Femur (tissue), 1 donor: ENCODE data around the gene GASK1B.

Source experiments
- DNase-seq: peaks from one replicate; pipeline ENCODE4 v3.0.0-alpha.2; 2017

GASK1B gene

DNA sequence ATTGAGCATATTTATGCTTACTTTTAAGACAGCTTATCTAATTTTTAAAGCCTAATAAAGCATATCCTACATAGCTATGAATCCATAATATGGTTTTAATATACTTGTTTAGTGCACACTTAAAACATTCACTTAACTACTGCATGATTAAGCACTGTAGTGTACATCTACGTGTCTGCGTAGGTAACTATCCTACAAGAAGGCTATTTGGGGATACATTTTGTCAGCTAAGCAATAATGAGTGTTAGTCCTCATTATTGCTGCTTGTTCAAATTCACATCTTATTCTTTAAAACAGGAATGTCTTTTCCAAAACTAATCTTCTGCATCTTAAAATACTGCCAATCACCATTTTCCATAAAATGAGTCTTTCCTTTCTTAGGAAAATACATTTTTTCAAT, 38.6 kb downstream of the GASK1B start:
- no peak for DNase-seq

DNA sequence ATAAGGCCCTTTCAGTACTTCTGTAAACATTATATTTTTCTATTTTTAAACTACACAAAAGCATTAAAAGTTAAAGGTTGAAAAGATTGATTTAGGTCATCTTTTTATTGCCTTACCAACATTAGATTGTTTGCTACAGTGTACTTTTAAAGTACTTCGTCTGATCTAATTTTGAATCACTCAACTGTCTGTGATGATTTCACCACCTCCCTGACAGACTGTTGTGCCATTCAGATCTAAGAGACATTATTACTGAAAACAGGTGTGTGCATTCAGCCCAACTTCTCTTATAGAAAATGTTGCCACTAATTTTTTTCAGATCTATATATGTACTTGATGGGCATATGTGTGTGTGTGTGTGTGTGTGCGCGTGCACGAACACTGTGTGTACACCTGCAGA, 39.3 kb downstream of the GASK1B start:
- no peak for DNase-seq

DNA sequence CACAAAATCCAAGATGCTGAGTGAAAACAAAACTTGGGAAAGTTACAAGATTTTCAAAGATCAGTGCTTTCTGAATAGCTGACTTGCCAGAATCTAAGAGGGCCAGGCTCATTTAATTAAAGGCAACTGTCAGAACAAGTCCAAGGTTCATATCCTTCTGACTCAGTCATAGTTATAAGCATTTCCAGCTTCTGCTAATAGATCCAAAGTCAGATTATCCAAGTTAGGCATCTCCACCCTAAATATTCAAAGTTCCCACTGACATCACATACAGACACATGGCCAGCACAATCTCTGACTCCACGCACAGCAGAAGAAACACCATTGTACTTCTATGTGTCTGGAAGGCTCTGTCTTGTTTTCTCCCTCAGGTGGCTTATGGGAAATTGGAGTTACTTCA, 41.8 kb downstream of the GASK1B start:
- DNase-seq: peak; percentile 47

DNA sequence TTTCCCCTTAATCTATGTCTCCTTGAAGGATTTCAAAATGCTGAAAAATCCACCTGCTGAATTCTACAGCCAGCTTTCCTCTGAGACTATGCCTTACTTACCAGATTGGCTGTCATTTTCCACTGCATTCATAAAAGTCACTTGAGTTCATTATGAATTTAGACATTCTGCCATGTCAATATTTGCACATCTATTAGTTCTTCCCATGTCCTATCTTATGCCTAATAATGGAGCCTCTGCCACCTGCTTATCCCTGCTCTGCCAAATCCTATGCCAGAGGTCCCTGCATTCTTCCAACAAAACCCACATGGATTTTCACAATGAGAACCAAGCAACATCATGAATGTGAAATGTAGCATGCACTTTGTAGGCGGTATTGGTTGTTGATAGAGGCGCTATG, 42.6 kb downstream of the GASK1B start:
- no peak for DNase-seq

DNA sequence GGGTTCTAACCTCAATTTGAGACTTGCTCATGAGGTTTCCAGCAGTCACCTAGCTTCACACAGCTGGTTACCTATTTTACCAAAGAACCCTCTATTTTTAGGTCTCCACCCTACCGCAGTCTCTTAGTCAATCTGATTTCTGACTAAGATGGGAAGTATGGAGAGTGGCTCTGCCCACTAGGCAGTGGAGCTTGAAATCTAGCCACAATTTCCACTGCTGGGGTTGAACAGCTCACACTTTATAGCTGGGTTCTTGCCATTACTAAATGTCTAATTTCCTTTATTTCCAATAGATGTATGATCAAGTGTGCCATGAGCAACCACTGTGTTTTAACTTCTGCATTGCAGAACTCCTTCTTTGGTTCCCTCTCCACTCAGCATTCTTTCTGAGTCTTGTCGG, 43.1 kb downstream of the GASK1B start:
- DNase-seq: no peak

DNA sequence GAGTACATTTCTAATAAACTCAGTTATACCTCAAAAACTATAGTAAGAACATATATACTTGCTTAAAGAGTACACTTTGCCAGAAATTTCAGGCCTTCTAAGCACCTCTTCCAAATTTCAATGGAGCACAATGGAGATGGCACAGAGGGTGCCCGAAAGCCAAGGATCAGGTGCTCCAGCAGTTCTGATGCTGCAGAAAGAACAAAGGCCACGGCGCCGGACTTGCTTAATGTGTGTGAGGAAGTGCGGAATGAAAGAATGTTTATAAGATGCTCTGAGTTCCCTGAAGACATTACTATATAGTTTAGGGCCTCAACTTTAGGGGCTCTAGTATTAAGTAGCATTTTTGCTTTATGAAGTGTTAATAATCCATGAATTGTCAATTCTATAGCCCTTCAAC, 44.3 kb downstream of the GASK1B start:
- no peak for DNase-seq

DNA sequence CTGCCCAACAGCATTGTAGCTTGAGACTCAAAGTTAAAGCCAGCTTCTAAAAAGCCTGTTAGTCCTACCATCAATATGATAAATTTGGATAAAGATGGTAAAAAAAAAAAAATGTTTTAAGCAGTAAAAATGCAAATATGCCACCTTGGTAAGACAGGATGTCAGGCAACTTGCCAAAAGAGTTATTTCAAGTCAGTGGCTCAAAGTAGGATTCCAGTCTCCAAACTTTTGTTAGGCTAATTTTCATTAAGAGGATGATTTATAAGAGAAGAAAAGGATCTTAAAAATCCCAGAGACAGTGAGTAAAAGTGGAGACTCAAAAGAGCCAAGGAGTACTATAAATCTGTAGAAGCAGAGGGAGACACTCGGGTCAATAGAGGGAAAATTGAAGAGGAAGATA, 47.5 kb downstream of the GASK1B start:
- DNase-seq: no peak
